LNCAP (cell line): ENCODE data around the gene RGS11.

ENCODE experiments used
- CTCF ChIP-seq: fragments of 450-650 bp; IDR thresholded peaks from 2 replicates; pipeline ENCODE4 v1.5.1; 2017; ENCODE audit warnings: mild to moderate bottlenecking

The RGS11 gene

GRCh38 chr16:296276-296675 is 20.5 kb upstream of the RGS11 start:
- no peak for TF ChIP-seq CTCF

GRCh38 chr16:293043-293775 is 17.5 kb upstream of the RGS11 start:
- TF ChIP-seq CTCF, result no peak

GRCh38 chr16:291539-291938 is 15.8 kb upstream of the RGS11 start:
- no peak for TF ChIP-seq CTCF

- no peak for TF ChIP-seq CTCF
These were observed 15.1 kb upstream of the RGS11 start for GRCh38 chr16:290681-291405.

- TF ChIP-seq CTCF, result no peak
These were observed 14.4 kb upstream of the RGS11 start for GRCh38 chr16:290015-290680.

- TF ChIP-seq CTCF, result no peak
These were observed 13.8 kb upstream of the RGS11 start for GRCh38 chr16:289395-289997.

GRCh38 chr16:287981-288920 is 12.5 kb upstream of the RGS11 start:
- no peak for TF ChIP-seq CTCF
